Activated B cell treated with CpG ODN at 0.5 μM for 24 hours (primary cell): ENCODE results near the gene KCNQ1OT1. TPM values are rescaled to one million over a fixed set of nuclear protein-coding genes. Genes with fewer than 3 reads are reported as not detected.

ENCODE experiments used
- ATAC-seq: fragments of 200-7000 bp; cut with Tn5 transposase; one replicate; pipeline ENCODE4 v1.10.0; 2021; ENCODE audit warnings: low read depth, mild to moderate bottlenecking, moderate library complexity
- CTCF ChIA-PET: fragments of 350-600 bp; sonication (Branson Sonifier 250); formaldehyde crosslinking; loops from one replicate; lab custom pipeline; 2021; ENCODE audit warnings: antibody characterized with exemption; lab: Charles Lee
- POLR2A ChIA-PET: fragments of 350-600 bp; sonication (Branson Sonifier 250); formaldehyde crosslinking; loops from one replicate; lab custom pipeline; 2021; ENCODE audit warnings: antibody characterized with exemption; lab: Charles Lee
- DNase-seq: peaks from one replicate; pipeline ENCODE4 v3.0.0; 2022
- H3K27ac Mint-ChIP-seq: one replicate; pipeline ENCODE4 v1.8.0; 2020; ENCODE audit warnings: mixed read lengths
- H3K27me3 Mint-ChIP-seq: one replicate; pipeline ENCODE4 v1.8.0; 2021; ENCODE audit warnings: mixed read lengths
- H3K36me3 Mint-ChIP-seq: one replicate; pipeline ENCODE4 v1.8.0; 2021; ENCODE audit warnings: low read depth, mixed read lengths
- H3K4me1 Mint-ChIP-seq: one replicate; pipeline ENCODE4 v1.8.0; 2021; ENCODE audit warnings: mixed read lengths
- H3K4me3 Mint-ChIP-seq: one replicate; pipeline ENCODE4 v1.8.0; 2020; ENCODE audit warnings: mild to moderate bottlenecking, mixed read lengths
- H3K9me3 Mint-ChIP-seq: one replicate; pipeline ENCODE4 v1.8.0; 2020; ENCODE audit warnings: mixed read lengths
- CTCF ChIP-seq: fragments of 200-600 bp; IDR thresholded peaks from one replicate; pipeline ENCODE4 v1.8.0; 2022; ENCODE audit warnings: antibody characterized with exemption, mild to moderate bottlenecking
- intact Hi-C: fragments of 100-400 bp; cut with micrococcal nuclease; formaldehyde crosslinking; loops from one replicate; pipeline ENCODE4 v1.15.1; 2024
- total RNA-seq: library from RNA; stranded (reverse); gene quantifications from 2 replicates; pipeline ENCODE4 v1.2.3, GENCODE V29; 2022

KCNQ1OT1 gene
- total RNA-seq, 1 donor from 2014 or later = 1.2 TPM

GRCh38 chr11:2707736-2708135 lies 7.9 kb upstream of the KCNQ1OT1 start:
- ATAC-seq = no peak
- ChIA-PET POLR2A (no interaction called here), CTCF (no interaction called here)
- Mint-ChIP-seq H3K27me3 (no peaks in the 10 kb centered on the region), H3K27ac (no peak overlapping the region), H3K9me3 (peaks cover 16% of the 10 kb centered on the region), H3K4me1 (peaks cover 17% of the 10 kb centered on the region), H3K36me3 (peaks cover 9% of the 10 kb centered on the region), H3K4me3 (no peak overlapping the region)
- intact Hi-C loops = no loop called here
- DNase-seq = no peak
- TF ChIP-seq CTCF = no peak

- H3K36me3 Mint-ChIP-seq = peaks cover 10% of the 10 kb centered on the region
- CTCF ChIA-PET = no interaction called here
- H3K27ac Mint-ChIP-seq = no peak overlapping the region
- H3K4me1 Mint-ChIP-seq = peaks cover 19% of the 10 kb centered on the region
- no peaks in the 10 kb centered on the region for H3K27me3 Mint-ChIP-seq
- TF ChIP-seq CTCF = no peak
- POLR2A ChIA-PET = no interaction called here
- ATAC-seq = no peak
- no peak overlapping the region for H3K4me3 Mint-ChIP-seq
- H3K9me3 Mint-ChIP-seq = peaks cover 16% of the 10 kb centered on the region
- intact Hi-C loops = no loop called here
- DNase-seq = no peak
Observed at GRCh38 chr11:2706321-2706720, 6.5 kb upstream of the KCNQ1OT1 start.

GRCh38 chr11:2704896-2705606 lies 5.3 kb upstream of the KCNQ1OT1 start:
- ATAC-seq = no peak
- no peak for DNase-seq
- Mint-ChIP-seq H3K36me3 (peaks cover 4% of the 10 kb centered on the region), H3K27me3 (no peaks in the 10 kb centered on the region), H3K27ac (no peak overlapping the region), H3K4me1 (peaks cover 26% of the 10 kb centered on the region), H3K9me3 (peaks cover 10% of the 10 kb centered on the region), H3K4me3 (no peak overlapping the region)
- TF ChIP-seq CTCF = no peak
- CTCF ChIA-PET = interaction anchor here (0.9 kb wide), 1 partner anchor 9 kb away, joined by 3 read pairs; no protein-coding TSS in a partner anchor
- intact Hi-C loops = no loop called here
- POLR2A ChIA-PET = no interaction called here

GRCh38 chr11:2704356-2704755 lies 4.6 kb upstream of the KCNQ1OT1 start:
- CTCF ChIA-PET = interaction anchor here (0.9 kb wide), 1 partner anchor 10 kb away, joined by 3 read pairs; no protein-coding TSS in a partner anchor

More at GRCh38 chr11:2704356-2704755, 4.6 kb upstream of the KCNQ1OT1 start:
- intact Hi-C loops = no loop called here
- ATAC-seq (no peak), DNase-seq (no peak)
- H3K36me3 Mint-ChIP-seq = peaks cover 4% of the 10 kb centered on the region
- no peak for TF ChIP-seq CTCF
- no peak overlapping the region for H3K27ac Mint-ChIP-seq
- H3K4me3 Mint-ChIP-seq = no peak overlapping the region
- H3K9me3 Mint-ChIP-seq = peaks cover 3% of the 10 kb centered on the region
- H3K4me1 Mint-ChIP-seq = peaks cover 26% of the 10 kb centered on the region
- POLR2A ChIA-PET = no interaction called here
- H3K27me3 Mint-ChIP-seq = no peaks in the 10 kb centered on the region
